Measurements from ENCODE around the gene FAM222A.
"Not testable (repeated sequence)": the region's sequence is repeated elsewhere in the genome, so short reads cannot be mapped to it uniquely, and the experiment has no call there.

The FAM222A gene

GRCh38 chr12:109689426-109689825 lies 24.2 kb upstream of the FAM222A start:
- TF ChIP-seq, protein P1, sequence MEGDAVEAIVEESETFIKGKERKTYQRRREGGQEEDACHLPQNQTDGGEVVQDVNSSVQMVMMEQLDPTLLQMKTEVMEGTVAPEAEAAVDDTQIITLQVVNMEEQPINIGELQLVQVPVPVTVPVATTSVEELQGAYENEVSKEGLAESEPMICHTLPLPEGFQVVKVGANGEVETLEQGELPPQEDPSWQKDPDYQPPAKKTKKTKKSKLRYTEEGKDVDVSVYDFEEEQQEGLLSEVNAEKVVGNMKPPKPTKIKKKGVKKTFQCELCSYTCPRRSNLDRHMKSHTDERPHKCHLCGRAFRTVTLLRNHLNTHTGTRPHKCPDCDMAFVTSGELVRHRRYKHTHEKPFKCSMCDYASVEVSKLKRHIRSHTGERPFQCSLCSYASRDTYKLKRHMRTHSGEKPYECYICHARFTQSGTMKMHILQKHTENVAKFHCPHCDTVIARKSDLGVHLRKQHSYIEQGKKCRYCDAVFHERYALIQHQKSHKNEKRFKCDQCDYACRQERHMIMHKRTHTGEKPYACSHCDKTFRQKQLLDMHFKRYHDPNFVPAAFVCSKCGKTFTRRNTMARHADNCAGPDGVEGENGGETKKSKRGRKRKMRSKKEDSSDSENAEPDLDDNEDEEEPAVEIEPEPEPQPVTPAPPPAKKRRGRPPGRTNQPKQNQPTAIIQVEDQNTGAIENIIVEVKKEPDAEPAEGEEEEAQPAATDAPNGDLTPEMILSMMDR (IDR thresholded peaks at IDR 0.05; ENCODE audit: extremely low read depth, insufficient read depth, missing control alignments) = no peak
- in situ Hi-C loops (cut with MboI; ENCODE audit: low pct_unique_long_range_greater_than_20kb, low sequenced_read_pairs, unreplicated experiment) = no loop called here

DNA sequence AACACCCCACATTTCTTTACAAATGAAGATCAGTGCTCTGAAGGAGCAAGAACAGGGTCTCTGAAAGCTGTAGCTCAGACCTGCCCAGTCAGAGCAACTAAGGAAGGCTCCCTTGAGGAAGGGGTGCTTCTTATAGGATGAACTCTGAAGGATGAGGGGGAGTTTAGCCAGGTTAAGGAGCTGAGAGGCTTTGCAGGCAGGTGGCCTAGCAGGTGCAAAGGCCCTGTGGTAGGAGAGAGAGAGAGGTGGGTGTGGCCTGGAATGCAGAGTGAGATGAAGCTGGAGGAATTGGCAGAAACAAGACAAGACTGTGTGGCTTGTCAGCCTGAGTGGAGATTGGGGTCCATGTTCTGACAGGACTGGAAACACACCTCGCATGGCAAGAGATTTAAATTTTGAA lies 20.5 kb upstream of the FAM222A start:
- DNase-seq (ENCODE audit: low spot score) = no peak
- TF ChIP-seq, protein P1 (IDR thresholded peaks at IDR 0.05; ENCODE audit: extremely low read depth, insufficient read depth, missing control alignments) = no peak
- in situ Hi-C loops (cut with MboI; ENCODE audit: low pct_unique_long_range_greater_than_20kb, low sequenced_read_pairs, unreplicated experiment) = no loop called here

More at GRCh38 chr12:109689426-109689825, 24.2 kb upstream of the FAM222A start:
- DNase-seq (ENCODE audit: low spot score) = no peak

- TF ChIP-seq, protein P1 (IDR thresholded peaks at IDR 0.05; ENCODE audit: extremely low read depth, insufficient read depth, missing control alignments) = no peak
- DNase-seq (ENCODE audit: low spot score) = no peak
- in situ Hi-C loops (cut with MboI; ENCODE audit: low pct_unique_long_range_greater_than_20kb, low sequenced_read_pairs, unreplicated experiment) = no loop called here
Measured at GRCh38 chr12:109693653-109694600, 19.7 kb upstream of the FAM222A start.

- DNase-seq (ENCODE audit: low spot score); in situ Hi-C loops (cut with MboI; ENCODE audit: low pct_unique_long_range_greater_than_20kb, low sequenced_read_pairs, unreplicated experiment): not testable (repeated sequence)
Measured at GRCh38 chr12:109694629-109695028, 19.0 kb upstream of the FAM222A start.

GRCh38 chr12:109695416-109695815 lies 18.2 kb upstream of the FAM222A start:
- in situ Hi-C loops (cut with MboI; ENCODE audit: low pct_unique_long_range_greater_than_20kb, low sequenced_read_pairs, unreplicated experiment) = no loop called here
- TF ChIP-seq, protein P1 (IDR thresholded peaks at IDR 0.05; ENCODE audit: extremely low read depth, insufficient read depth, missing control alignments) = no peak
- no peak for DNase-seq (ENCODE audit: low spot score)

GRCh38 chr12:109695961-109696461 lies 17.6 kb upstream of the FAM222A start:
- no peak for DNase-seq (ENCODE audit: low spot score)
- in situ Hi-C loops (cut with MboI; ENCODE audit: low pct_unique_long_range_greater_than_20kb, low sequenced_read_pairs, unreplicated experiment) = no loop called here
- TF ChIP-seq, protein P1 (IDR thresholded peaks at IDR 0.05; ENCODE audit: extremely low read depth, insufficient read depth, missing control alignments) = no peak

All from GM13977 (cell line).